Left ventricle myocardium inferior (tissue), 1 donor: ENCODE results near the gene RAB33A. TPM values are rescaled to one million over a fixed set of nuclear protein-coding genes. Genes with fewer than 3 reads are reported as not detected.

Experiments used
- DNase-seq: peaks from one replicate; pipeline ENCODE4 v3.0.0-alpha.2; 2020
- H3K27ac ChIP-seq: fragments of 200-600 bp; replicated peaks from 2 replicates; pipeline ENCODE4 v1.8.0; 2021
- H3K27me3 ChIP-seq: fragments of 200-600 bp; 2 replicates; pipeline ENCODE4 v1.8.0; 2021; ENCODE audit warnings: low read depth
- H3K36me3 ChIP-seq: fragments of 200-600 bp; 2 replicates; pipeline ENCODE4 v1.8.0; 2021
- H3K4me1 ChIP-seq: fragments of 200-600 bp; 2 replicates; pipeline ENCODE4 v1.8.0; 2021
- H3K4me3 ChIP-seq: fragments of 200-600 bp; 2 replicates; pipeline ENCODE4 v1.8.0; 2021; ENCODE audit warnings: mild to moderate bottlenecking, moderate library complexity
- H3K9me3 ChIP-seq: fragments of 200-600 bp; replicated peaks from 2 replicates; pipeline ENCODE4 v1.8.0; 2021
- CTCF ChIP-seq: fragments of 200-600 bp; IDR thresholded peaks from 2 replicates; pipeline ENCODE4 v1.8.0; 2021; ENCODE audit warnings: antibody characterized with exemption, mild to moderate bottlenecking, borderline replicate concordance
- intact Hi-C: fragments of 100-400 bp; cut with micrococcal nuclease; formaldehyde crosslinking; loops from one replicate; pipeline ENCODE4 v1.11.0; 2022
- total RNA-seq: library from RNA; stranded (reverse); fragmentation: NEBNext Ultra II Directional; extraction: Animal tissue kit (Norgen Biotek cat#: 25700); gene quantifications from one replicate; pipeline ENCODE4 v1.2.1, GENCODE V29; 2021
- donor health status: DM: no; HTN: yes; CAD: no; lungs with severe emphysema.

RAB33A gene
- total RNA-seq, 1 donor from 2014 or later: 0.41 TPM

- Histone ChIP-seq H3K4me3 (no peak overlapping the region), H3K27ac (no peak overlapping the region), H3K36me3 (peaks cover 56% of the 10 kb centered on the region), H3K27me3 (no peaks in the 10 kb centered on the region), H3K9me3 (no peaks in the 10 kb centered on the region), H3K4me1 (no peaks in the 10 kb centered on the region)
- TF ChIP-seq CTCF: no peak
- DNase-seq: no peak
- intact Hi-C loops: no loop called here
Observed at GRCh38 chrX:130136961-130137360, 34.8 kb upstream of the RAB33A start.

- Histone ChIP-seq H3K27ac (no peak overlapping the region), H3K4me1 (peaks cover 7% of the 10 kb centered on the region), H3K4me3 (no peak overlapping the region), H3K9me3 (no peaks in the 10 kb centered on the region), H3K36me3 (peaks cover 54% of the 10 kb centered on the region), H3K27me3 (no peaks in the 10 kb centered on the region)
- intact Hi-C loops: no loop called here
- no peak for TF ChIP-seq CTCF
- no peak for DNase-seq
Observed at GRCh38 chrX:130139474-130140201, 32.1 kb upstream of the RAB33A start.

GRCh38 chrX:130144509-130144908, 27.3 kb upstream of the RAB33A start:
- no peak for TF ChIP-seq CTCF
- no peak for DNase-seq
- peaks cover 7% of the 10 kb centered on the region for H3K4me1 ChIP-seq
- intact Hi-C loops: no loop called here
- H3K36me3 ChIP-seq: peaks cover 59% of the 10 kb centered on the region
- H3K9me3 ChIP-seq: no peaks in the 10 kb centered on the region
- no peak overlapping the region for H3K27ac ChIP-seq
- no peaks in the 10 kb centered on the region for H3K27me3 ChIP-seq
- no peak overlapping the region for H3K4me3 ChIP-seq

GRCh38 chrX:130145123-130145522, 26.6 kb upstream of the RAB33A start:
- no peak overlapping the region for H3K27ac ChIP-seq
- H3K4me3 ChIP-seq: no peak overlapping the region
- H3K9me3 ChIP-seq: no peaks in the 10 kb centered on the region
- H3K36me3 ChIP-seq: peaks cover 55% of the 10 kb centered on the region
- H3K27me3 ChIP-seq: no peaks in the 10 kb centered on the region
- peaks cover 7% of the 10 kb centered on the region for H3K4me1 ChIP-seq
- intact Hi-C loops: no loop called here
- no peak for TF ChIP-seq CTCF
- no peak for DNase-seq

- Histone ChIP-seq H3K36me3 (peaks cover 44% of the 10 kb centered on the region), H3K27ac (no peak overlapping the region), H3K4me1 (peaks cover 7% of the 10 kb centered on the region), H3K27me3 (no peaks in the 10 kb centered on the region), H3K4me3 (no peak overlapping the region), H3K9me3 (no peaks in the 10 kb centered on the region)
- DNase-seq: no peak
- intact Hi-C loops: no loop called here
- TF ChIP-seq CTCF: no peak
Observed at GRCh38 chrX:130147631-130148030, 24.1 kb upstream of the RAB33A start.
